Measurements from ENCODE around the gene FRMD7. TPM values are rescaled to one million over a fixed set of nuclear protein-coding genes. Genes with fewer than 3 reads are reported as not detected.

FRMD7 gene
- not detected in 2 replicates for total RNA-seq

GRCh38 chrX:132127743-132128142 is at the start of gene FRMD7:
FRMD7 (minus strand) TSS chrX:132128020; CDS start chrX:132127844, 176 bp downstream.

Other genes starting within 250 kb of the FRMD7 start
- 29.7 and 32.5 TPM in 2 replicates for gene STK26, start 104.7 kb downstream of the FRMD7 start, total RNA-seq
- gene RAP2C, start 91.4 kb upstream of the FRMD7 start, total RNA-seq: 14.3 and 15.9 TPM in 2 replicates